ENCODE measurements around the gene TGOLN2. TPM values are rescaled to one million over a fixed set of nuclear protein-coding genes. Genes with fewer than 3 reads are reported as not detected.

TGOLN2 gene
- total RNA-seq (10 to 100 TPM; 58.5 to 86.5 (median 75.8) TPM), polyA plus RNA-seq (100 to 1,000 TPM in 1 of 2 donors, 10 to 100 TPM in 1; 43.2 to 115 TPM)
- long read RNA-seq, donor 1, full-length matches to known transcripts, result 24 of 84 reads
- long read RNA-seq, donor 1, partial matches to known transcripts, result 2 of 84 reads
- long read RNA-seq, donor 1, other reads (novel, unspliced or antisense), result 58 of 84 reads
- long read RNA-seq, donor 2, full-length matches to known transcripts, result 6 of 20 reads
- long read RNA-seq, donor 2, partial matches to known transcripts, result 14 of 20 reads
- long read RNA-seq, donor 2, other reads (novel, unspliced or antisense), result 0 of 20 reads
- long read RNA-seq, donor 3, full-length matches to known transcripts, result 17 of 75 reads
- long read RNA-seq, donor 3, partial matches to known transcripts, result 2 of 75 reads
- long read RNA-seq, donor 3, other reads (novel, unspliced or antisense), result 56 of 75 reads

DNA sequence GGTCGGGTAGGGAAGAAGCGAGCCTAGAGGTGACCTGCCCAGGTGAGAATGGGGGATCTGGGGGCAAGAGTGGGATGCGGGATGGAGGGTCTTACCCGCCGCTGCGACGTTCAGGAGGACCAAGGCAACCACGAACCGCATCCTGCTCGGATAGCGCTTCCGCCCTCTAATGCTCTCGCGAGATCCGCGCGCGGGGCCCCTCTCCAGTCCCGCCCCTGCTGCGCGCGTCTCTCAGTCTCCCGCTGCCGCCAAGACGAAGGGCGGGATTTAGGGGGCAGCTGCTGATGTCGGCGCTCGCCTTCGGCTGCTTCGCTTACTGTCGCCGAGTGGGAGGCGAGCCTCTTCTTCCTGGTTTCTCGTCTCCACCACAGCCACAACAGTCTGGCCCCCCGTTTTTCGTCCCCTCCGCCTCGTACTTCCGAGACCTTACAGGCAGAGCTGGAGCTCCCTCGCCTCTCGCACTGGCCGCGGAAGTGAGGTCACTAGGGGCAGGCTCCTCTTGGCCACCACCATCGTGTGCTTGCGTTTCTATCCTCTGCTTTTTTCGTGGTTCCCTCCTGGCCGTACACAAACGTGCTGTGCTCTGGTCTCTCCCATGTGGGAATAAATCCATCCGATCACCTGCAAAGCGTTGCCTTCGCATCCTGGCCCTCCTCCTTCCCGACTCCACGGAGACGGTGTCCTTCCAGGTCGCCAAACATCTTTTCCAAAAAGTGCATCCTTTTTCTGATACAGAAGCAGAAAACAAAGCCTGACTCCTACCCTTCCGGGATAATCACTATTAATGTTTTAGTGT is at the start of gene TGOLN2:
TSS of gene TGOLN2 (minus strand) at position 168 of the 796 bp plus-strand sequence. CDS start at position 141, 27 bp downstream.
- H3K27me3 ChIP-seq, result no peaks in the 10 kb centered on the region
- WGBS, 3 donors, result 0 to 1% (median 0%) methylated on average over 54 to 57 of the region's 57 CpGs
- no peaks in the 10 kb centered on the region for H3K36me3 ChIP-seq
- H3K9me3 ChIP-seq, result no peaks in the 10 kb centered on the region
- peaks cover 13% of the 10 kb centered on the region for H3K4me1 ChIP-seq (ENCODE audit: insufficient read depth)
- peak within 1 kb of the TSS; percentile 83 for H3K4me3 ChIP-seq
- peak; percentile 91 to 95 (median 95) for DNase-seq
- peak within 1 kb of the TSS; percentile 92 to 94 for H3K27ac ChIP-seq
- intact Hi-C loops (cut with DNase I), result loop anchor here in 1 of 4 donors (5.0 kb wide), 1 partner anchor 559 kb away; the partner anchor contains the start of gene ST3GAL5
- peak; percentile 99 for TF ChIP-seq POLR2A (IDR thresholded peaks at IDR 0.05)
- TF ChIP-seq EP300 (IDR thresholded peaks at IDR 0.05), result no peak
- peak in 1 of 3 donors; percentile 17 for TF ChIP-seq CTCF (IDR thresholded peaks at IDR 0.05)

DNA sequence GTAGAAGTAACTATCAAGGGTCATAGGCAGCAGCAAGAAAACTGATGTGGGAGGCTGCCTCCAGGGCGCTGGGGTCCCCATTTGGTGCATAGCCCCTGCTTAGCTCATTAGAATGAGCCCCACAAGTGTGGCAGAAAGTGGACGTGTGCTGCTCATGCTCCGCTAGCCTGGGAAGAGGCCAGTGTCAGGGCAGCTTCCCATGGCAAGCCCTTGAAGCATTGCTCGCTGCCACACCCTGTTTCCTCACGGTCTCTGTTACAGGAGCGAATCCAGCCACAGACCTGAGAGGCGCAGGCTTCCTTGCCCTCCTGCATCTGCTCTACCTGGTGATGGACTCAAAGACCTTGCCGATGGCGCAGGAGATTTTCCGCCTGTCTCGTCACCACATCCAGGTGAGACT is 49.3 kb upstream of the TGOLN2 start:
- no peaks in the 10 kb centered on the region for H3K4me1 ChIP-seq (ENCODE audit: insufficient read depth)
- no peaks in the 10 kb centered on the region for H3K9me3 ChIP-seq
- WGBS, 3 donors, result 93 to 96% (median 94%) methylated on average over 11 of the region's 11 CpGs
- H3K27me3 ChIP-seq, result no peaks in the 10 kb centered on the region
- no peak overlapping the region for H3K4me3 ChIP-seq
- H3K27ac ChIP-seq, result no peak overlapping the region
- intact Hi-C loops (cut with DNase I), result no loop called here
- TF ChIP-seq POLR2A (IDR thresholded peaks at IDR 0.05) (no peak), CTCF (IDR thresholded peaks at IDR 0.05) (no peak), EP300 (IDR thresholded peaks at IDR 0.05) (no peak)
- no peak for DNase-seq
- no peaks in the 10 kb centered on the region for H3K36me3 ChIP-seq

GRCh38 chr2:85376291-85377065 is 48.7 kb upstream of the TGOLN2 start:
- Histone ChIP-seq H3K4me1 (ENCODE audit: insufficient read depth) (no peaks in the 10 kb centered on the region), H3K27me3 (no peaks in the 10 kb centered on the region), H3K27ac (no peak overlapping the region), H3K9me3 (no peaks in the 10 kb centered on the region), H3K4me3 (no peak overlapping the region), H3K36me3 (no peaks in the 10 kb centered on the region)
- intact Hi-C loops (cut with DNase I), result no loop called here
- WGBS, 3 donors, result 90 to 96% (median 93%) methylated on average over 5 of the region's 5 CpGs
- no peak for DNase-seq
- TF ChIP-seq POLR2A (IDR thresholded peaks at IDR 0.05) (no peak), EP300 (IDR thresholded peaks at IDR 0.05) (no peak), CTCF (IDR thresholded peaks at IDR 0.05) (no peak)

DNA sequence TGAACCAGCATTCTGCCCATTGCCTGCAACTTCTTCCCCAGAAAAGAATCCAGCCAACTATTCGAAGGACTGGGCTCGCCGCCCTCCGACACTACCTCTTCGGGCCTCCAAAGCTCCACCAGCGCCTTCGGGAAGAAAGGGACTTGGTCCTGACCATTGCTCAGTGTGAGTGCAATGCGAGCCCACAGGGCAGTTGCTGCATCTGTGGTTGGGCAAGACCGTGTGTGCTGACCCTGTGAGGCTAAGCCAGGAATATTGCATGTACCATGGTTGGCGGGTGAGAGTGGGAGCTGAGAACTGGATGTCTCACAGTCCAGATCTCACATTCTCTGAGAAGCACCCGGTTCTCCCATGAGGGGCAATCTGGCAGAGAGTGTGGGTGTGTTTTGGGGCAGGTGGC is 43.3 kb upstream of the TGOLN2 start:
- Histone ChIP-seq H3K4me1 (ENCODE audit: insufficient read depth) (no peaks in the 10 kb centered on the region), H3K9me3 (no peaks in the 10 kb centered on the region), H3K36me3 (no peaks in the 10 kb centered on the region), H3K4me3 (no peak overlapping the region), H3K27me3 (no peaks in the 10 kb centered on the region), H3K27ac (no peak overlapping the region)
- intact Hi-C loops (cut with DNase I), result no loop called here
- 94 to 97% (median 95%) methylated on average over 11 of the region's 11 CpGs for WGBS, 3 donors
- no peak for TF ChIP-seq CTCF (IDR thresholded peaks at IDR 0.05)
- no peak for DNase-seq

All from ovary (tissue), 10 donors.